AG04449 (cell line): ENCODE results near the gene MCU.

Experiments
- CTCF ChIA-PET: fragments of 350-600 bp; formaldehyde crosslinking; extraction: SDS; loops from one replicate; lab custom pipeline; 2021; ENCODE audit warnings: antibody characterized with exemption; lab: Yijun Ruan, JAX
- POLR2A ChIA-PET: fragments of 400-600, 350-600 bp; formaldehyde crosslinking; extraction: SDS; loops from one replicate; lab custom pipeline; 2020; ENCODE audit warnings: antibody characterized with exemption, inconsistent platforms; lab: Yijun Ruan, JAX
- DNase-seq: peaks from one replicate; pipeline ENCODE4 v3.0.0-alpha.2; 2010; ENCODE audit warnings: low read depth, low spot score
- H3K4me3 ChIP-seq: 2 replicates; pipeline ENCODE4 v1.5.1; 2011; ENCODE audit warnings: low read depth, mild to moderate bottlenecking, control low read depth, low read length
- TF ChIP-seq, protein P1 (sequence below): IDR thresholded peaks from one replicate; pipeline ENCODE4 v1.5.1; 2011; ENCODE audit warnings: mild to moderate bottlenecking, moderate library complexity, low read length, control low read depth, inconsistent platforms; ENCODE audit not compliant: insufficient read depth; ENCODE audit errors: missing control alignments

The MCU gene

DNA sequence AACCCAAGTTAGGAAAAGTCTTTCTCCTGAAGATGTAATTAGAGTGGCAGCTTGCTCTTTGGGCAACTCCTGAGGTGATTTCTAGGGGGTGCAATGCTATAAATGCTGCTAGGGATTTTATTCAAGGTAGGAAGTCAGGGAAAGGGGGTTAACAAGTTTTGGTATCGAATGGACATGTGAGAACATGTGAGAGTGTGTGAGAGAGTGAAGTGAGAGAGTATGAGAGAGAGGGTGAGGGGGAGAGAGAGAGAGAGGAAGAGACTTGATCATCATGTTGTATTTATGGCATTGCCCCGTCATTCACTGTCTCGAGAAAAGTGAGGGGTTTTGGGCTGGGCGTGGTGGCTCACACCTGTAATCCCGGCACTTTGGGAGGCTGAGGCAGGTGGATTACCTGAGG lies 50.9 kb downstream of the MCU start:
- TF ChIP-seq, protein P1, sequence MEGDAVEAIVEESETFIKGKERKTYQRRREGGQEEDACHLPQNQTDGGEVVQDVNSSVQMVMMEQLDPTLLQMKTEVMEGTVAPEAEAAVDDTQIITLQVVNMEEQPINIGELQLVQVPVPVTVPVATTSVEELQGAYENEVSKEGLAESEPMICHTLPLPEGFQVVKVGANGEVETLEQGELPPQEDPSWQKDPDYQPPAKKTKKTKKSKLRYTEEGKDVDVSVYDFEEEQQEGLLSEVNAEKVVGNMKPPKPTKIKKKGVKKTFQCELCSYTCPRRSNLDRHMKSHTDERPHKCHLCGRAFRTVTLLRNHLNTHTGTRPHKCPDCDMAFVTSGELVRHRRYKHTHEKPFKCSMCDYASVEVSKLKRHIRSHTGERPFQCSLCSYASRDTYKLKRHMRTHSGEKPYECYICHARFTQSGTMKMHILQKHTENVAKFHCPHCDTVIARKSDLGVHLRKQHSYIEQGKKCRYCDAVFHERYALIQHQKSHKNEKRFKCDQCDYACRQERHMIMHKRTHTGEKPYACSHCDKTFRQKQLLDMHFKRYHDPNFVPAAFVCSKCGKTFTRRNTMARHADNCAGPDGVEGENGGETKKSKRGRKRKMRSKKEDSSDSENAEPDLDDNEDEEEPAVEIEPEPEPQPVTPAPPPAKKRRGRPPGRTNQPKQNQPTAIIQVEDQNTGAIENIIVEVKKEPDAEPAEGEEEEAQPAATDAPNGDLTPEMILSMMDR = no peak
- no peak overlapping the region for H3K4me3 ChIP-seq
- ChIA-PET POLR2A (no interaction called here), CTCF (no interaction called here)
- DNase-seq = no peak

DNA sequence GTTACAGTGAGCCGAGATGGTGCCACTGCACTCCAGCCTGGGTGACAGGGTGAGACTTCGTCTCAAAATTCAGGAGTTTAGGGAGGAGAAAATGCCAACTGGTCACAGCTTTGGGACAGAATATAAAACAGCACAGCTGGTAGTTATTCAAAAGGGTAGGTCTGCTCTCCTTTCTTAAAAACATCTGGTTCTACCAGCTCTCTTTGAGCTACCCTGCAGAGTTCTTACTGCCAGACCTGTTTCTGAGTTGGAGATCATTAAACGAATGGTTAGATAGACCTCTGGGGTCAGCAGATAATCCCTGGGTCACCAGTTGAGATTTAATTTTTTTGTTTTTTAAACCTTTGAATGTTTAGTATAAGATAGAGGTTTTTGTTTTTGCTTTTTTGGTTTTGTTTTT lies 52.6 kb downstream of the MCU start:
- TF ChIP-seq, protein P1 = no peak
- H3K4me3 ChIP-seq = no peak overlapping the region
- ChIA-PET CTCF (interaction anchor here (0.7 to 1.2 kb wide), 3 partner anchors 13 to 90 kb away, joined by 3 read pairs; no protein-coding TSS in a partner anchor), POLR2A (no interaction called here)
- no peak for DNase-seq

DNA sequence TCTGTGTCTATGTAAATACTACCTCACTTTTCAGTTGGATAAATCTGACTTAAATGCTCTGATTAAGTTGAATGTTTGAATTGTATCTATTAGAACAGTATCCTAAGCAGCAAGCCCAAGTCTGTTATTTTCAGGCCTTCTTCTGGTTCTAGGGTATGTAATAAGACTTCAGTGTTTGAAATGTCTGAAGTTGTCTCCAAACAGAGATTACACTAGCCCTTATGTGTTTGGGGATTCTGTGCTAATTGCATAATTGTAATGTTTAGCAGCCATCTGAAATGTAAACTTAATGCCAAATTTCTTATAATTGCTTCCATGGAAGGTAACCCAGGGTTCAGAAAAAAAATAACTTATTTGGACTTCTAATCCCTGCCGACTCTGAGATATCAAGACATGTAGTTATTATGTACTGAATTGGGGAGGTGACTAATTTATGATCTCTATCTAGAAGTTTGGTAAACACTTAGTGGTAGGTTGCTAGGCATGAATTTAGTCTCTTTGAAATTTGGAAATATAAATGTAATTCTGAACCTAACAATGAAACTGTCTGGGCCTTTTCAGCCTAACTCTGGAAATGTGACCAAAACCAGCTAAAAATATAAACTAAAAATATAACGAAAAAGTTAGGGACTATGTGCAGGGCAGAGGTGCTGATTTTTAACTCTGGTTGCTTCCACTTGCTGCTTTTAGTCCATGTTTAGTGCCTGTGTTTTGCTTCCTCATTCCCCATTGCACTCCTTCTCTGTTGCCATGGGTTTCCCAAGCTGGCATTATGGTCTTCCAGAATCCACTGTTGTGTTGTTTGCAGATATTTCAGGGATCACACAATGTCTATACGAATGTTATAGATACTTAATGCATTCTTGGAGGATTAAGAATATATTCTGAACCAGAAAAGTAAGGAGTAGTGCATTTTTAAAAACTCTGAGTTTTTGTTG lies 54.8 kb downstream of the MCU start:
- ChIA-PET POLR2A (no interaction called here), CTCF (no interaction called here)
- no peak overlapping the region for H3K4me3 ChIP-seq
- no peak for DNase-seq
- TF ChIP-seq, protein P1 = no peak

GRCh38 chr10:72747521-72747920 lies 55.6 kb downstream of the MCU start:
- TF ChIP-seq, protein P1 = no peak
- no peak overlapping the region for H3K4me3 ChIP-seq
- POLR2A ChIA-PET = no interaction called here
- DNase-seq = no peak
- CTCF ChIA-PET = no interaction called here

- TF ChIP-seq, protein P1 = no peak
- no peak for DNase-seq
- no peak overlapping the region for H3K4me3 ChIP-seq
- CTCF ChIA-PET = no interaction called here
- POLR2A ChIA-PET = no interaction called here
Measured at GRCh38 chr10:72753760-72754231, 61.9 kb downstream of the MCU start.

DNA sequence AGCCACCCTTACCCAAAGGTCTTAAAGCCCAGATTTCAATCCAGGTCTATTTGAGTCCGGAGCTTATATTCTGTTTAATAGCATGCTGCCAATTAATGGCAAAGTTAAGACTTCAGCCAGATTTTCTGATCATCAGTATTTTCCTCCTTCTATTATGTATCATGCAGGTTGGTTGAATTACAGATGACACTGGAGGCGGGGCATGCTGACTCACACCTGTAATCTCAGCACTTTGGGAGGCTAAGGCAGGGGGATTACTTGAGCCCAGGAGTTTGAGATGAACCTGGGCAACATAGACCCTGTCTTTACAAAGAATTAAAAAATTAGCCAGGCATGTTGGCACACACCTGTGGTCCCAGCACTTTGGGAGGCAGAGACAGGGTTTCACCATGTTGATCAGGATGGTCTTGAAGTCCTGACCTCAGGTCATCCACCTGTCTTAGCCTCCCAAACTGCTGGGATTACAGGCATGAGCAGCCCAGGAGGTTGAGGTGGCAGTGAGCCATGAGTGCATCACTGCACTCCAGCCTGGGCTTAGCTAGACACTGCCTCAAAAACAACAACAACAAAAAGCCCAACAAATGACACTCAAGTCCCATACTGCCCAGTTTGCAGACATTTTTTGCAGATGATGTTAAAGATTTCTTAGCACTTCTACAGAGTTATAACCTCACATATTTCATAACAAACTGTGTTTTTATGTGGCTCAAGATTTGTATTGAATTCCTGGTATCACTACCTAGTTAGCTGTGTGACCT lies 62.5 kb downstream of the MCU start:
- TF ChIP-seq, protein P1 = no peak
- no peak overlapping the region for H3K4me3 ChIP-seq
- ChIA-PET POLR2A (no interaction called here), CTCF (interaction anchor here (0.7 kb wide), 1 partner anchor 26 kb away, joined by 4 read pairs; no protein-coding TSS in a partner anchor)
- DNase-seq = no peak
